ENCODE measurements around the gene TSR2.

Gene TSR2

GRCh38 chrX:54423161-54423888, 16.9 kb upstream of the TSR2 start:
- H3K9me2 ChIP-seq (replicated peaks; ENCODE audit: control insufficient read depth, low read length), result no peaks in the 10 kb centered on the region
- TF ChIP-seq CTCF (IDR thresholded peaks at IDR 0.05; ENCODE audit: low read depth, low read length, poor library complexity, severe bottlenecking) (no peak), EZH2phosphoT487 (IDR thresholded peaks at IDR 0.05; ENCODE audit: borderline replicate concordance, low read length) (no peak)
- no peaks in the 10 kb centered on the region for H3K79me2 ChIP-seq (ENCODE audit: control insufficient read depth, low read length)
- no peaks in the 10 kb centered on the region for H3K36me3 ChIP-seq (ENCODE audit: control insufficient read depth, low read length)
- H3K27me3 ChIP-seq (ENCODE audit: control insufficient read depth, low read length), result no peaks in the 10 kb centered on the region
- no peaks in the 10 kb centered on the region for H3F3A ChIP-seq (ENCODE audit: control insufficient read depth, insufficient read depth)
- no peaks in the 10 kb centered on the region for H4K20me1 ChIP-seq (ENCODE audit: control insufficient read depth, insufficient read depth, low read depth, low read length)
- H3K4me3 ChIP-seq (ENCODE audit: low read length), result no peak overlapping the region
- no peaks in the 10 kb centered on the region for H3K4me1 ChIP-seq (ENCODE audit: control insufficient read depth, low read length)
- H3K9me3 ChIP-seq (ENCODE audit: control insufficient read depth, insufficient read depth, low read length), result no peaks in the 10 kb centered on the region
- H3K27ac ChIP-seq (ENCODE audit: low read depth, low read length), result no peak overlapping the region
- H3K4me2 ChIP-seq (ENCODE audit: low read length), result no peak overlapping the region

GRCh38 chrX:54427837-54428424, 12.3 kb upstream of the TSR2 start:
- no peak overlapping the region for H3K4me3 ChIP-seq (ENCODE audit: low read length)
- no peaks in the 10 kb centered on the region for H3F3A ChIP-seq (ENCODE audit: control insufficient read depth, insufficient read depth)
- H3K4me1 ChIP-seq (ENCODE audit: control insufficient read depth, low read length), result no peaks in the 10 kb centered on the region
- no peaks in the 10 kb centered on the region for H4K20me1 ChIP-seq (ENCODE audit: control insufficient read depth, insufficient read depth, low read depth, low read length)
- no peaks in the 10 kb centered on the region for H3K9me2 ChIP-seq (replicated peaks; ENCODE audit: control insufficient read depth, low read length)
- no peaks in the 10 kb centered on the region for H3K27me3 ChIP-seq (ENCODE audit: control insufficient read depth, low read length)
- H3K79me2 ChIP-seq (ENCODE audit: control insufficient read depth, low read length), result no peaks in the 10 kb centered on the region
- H3K4me2 ChIP-seq (ENCODE audit: low read length), result no peak overlapping the region
- no peak overlapping the region for H3K27ac ChIP-seq (ENCODE audit: low read depth, low read length)
- H3K9me3 ChIP-seq (ENCODE audit: control insufficient read depth, insufficient read depth, low read length), result no peaks in the 10 kb centered on the region
- TF ChIP-seq EZH2phosphoT487 (IDR thresholded peaks at IDR 0.05; ENCODE audit: borderline replicate concordance, low read length) (no peak), CTCF (IDR thresholded peaks at IDR 0.05; ENCODE audit: low read depth, low read length, poor library complexity, severe bottlenecking) (no peak)
- H3K36me3 ChIP-seq (ENCODE audit: control insufficient read depth, low read length), result no peaks in the 10 kb centered on the region

- H3K27me3 ChIP-seq (ENCODE audit: control insufficient read depth, low read length), result no peaks in the 10 kb centered on the region
- no peak for TF ChIP-seq CTCF (IDR thresholded peaks at IDR 0.05; ENCODE audit: low read depth, low read length, poor library complexity, severe bottlenecking)
- TF ChIP-seq EZH2phosphoT487 (IDR thresholded peaks at IDR 0.05; ENCODE audit: borderline replicate concordance, low read length), result no peak
Observed at GRCh38 chrX:54430519-54430918, 9.7 kb upstream of the TSR2 start.

More at GRCh38 chrX:54430519-54430918, 9.7 kb upstream of the TSR2 start:
- Histone ChIP-seq H3K4me1 (ENCODE audit: control insufficient read depth, low read length) (no peaks in the 10 kb centered on the region), H3K9me2 (replicated peaks; ENCODE audit: control insufficient read depth, low read length) (no peaks in the 10 kb centered on the region), H4K20me1 (ENCODE audit: control insufficient read depth, insufficient read depth, low read depth, low read length) (no peaks in the 10 kb centered on the region), H3K27ac (ENCODE audit: low read depth, low read length) (no peak overlapping the region), H3K4me2 (ENCODE audit: low read length) (no peak overlapping the region), H3K9me3 (ENCODE audit: control insufficient read depth, insufficient read depth, low read length) (no peaks in the 10 kb centered on the region), H3K36me3 (ENCODE audit: control insufficient read depth, low read length) (no peaks in the 10 kb centered on the region), H3K4me3 (ENCODE audit: low read length) (no peak overlapping the region), H3K79me2 (ENCODE audit: control insufficient read depth, low read length) (no peaks in the 10 kb centered on the region), H3F3A (ENCODE audit: control insufficient read depth, insufficient read depth) (no peaks in the 10 kb centered on the region)
